H1 (cell line): Measurements from ENCODE around the gene GPR156.

Source experiments
- CBX5 ChIP-seq: fragments of 300-800, 300-1000 bp; sonication (generic); IDR thresholded peaks from 2 replicates; pipeline ENCODE4 v1.7.1; 2016; ENCODE audit warnings: antibody characterized with exemption, low read length, low read depth
- CTCF ChIP-seq, 3 experiments: IDR thresholded peaks; 1 replicate in 2 of 3; 2 replicates in 1 of 3; pipeline versions ENCODE4 v1.5.1 to v1.6.1; 2011; ENCODE audit warnings: low read length in 3 of 3, mild to moderate bottlenecking in 3 of 3, inconsistent platforms in 2 of 3, low read depth in 1 of 3, moderate library complexity in 1 of 3; ENCODE audit not compliant: insufficient read depth in 1 of 3; ENCODE audit errors: control extremely low read depth in 1 of 3
- POLR2AphosphoS5 ChIP-seq: IDR thresholded peaks from 2 replicates; pipeline ENCODE4 v1.6.1; 2011; ENCODE audit warnings: low read depth, low read length

- TF ChIP-seq POLR2AphosphoS5 (no peak), CTCF (IDR thresholded peaks at IDR 0.05; ENCODE audit: control extremely low read depth in 1 of 3, insufficient read depth in 1 of 3, low read depth in 1 of 3, low read length in 3 of 3) (no peak), CBX5 (no peak)
These were observed 40.2 kb downstream of the GPR156 start for GRCh38 chr3:120244834-120245225.
